DMS79 treated with DMSO at 0.1 percent for 48 hours (cell line): ENCODE results near the gene EMC8.

Experiments
- DNase-seq: peaks from one replicate; lab custom pipeline; 2025; lab: John Stamatoyannopoulos, UW

The EMC8 gene

GRCh38 chr16:85729452-85730185, 69.7 kb downstream of the EMC8 start:
- no peak for DNase-seq

DNA sequence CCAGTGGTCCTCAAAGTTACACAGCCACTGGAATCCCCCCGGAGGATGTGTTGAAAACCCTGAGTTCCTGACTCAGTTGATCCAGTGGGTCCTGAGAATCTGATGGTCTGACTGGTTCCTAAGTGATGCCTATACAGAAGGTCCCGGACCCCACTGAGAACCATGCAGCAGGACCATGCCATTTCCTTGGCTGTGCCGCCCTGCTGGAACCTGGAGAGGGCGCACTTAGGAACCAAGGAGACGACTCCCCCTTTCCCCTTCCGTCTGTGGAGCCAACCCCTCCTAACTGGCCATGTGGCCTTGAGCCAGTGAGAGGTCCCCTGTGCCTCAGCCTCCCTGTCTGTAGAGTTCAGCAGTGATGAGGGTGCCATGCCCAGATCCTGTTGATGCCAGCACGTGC, 70.5 kb downstream of the EMC8 start:
- no peak for DNase-seq
